Astrocyte (in vitro differentiated cells and primary cell): ENCODE data around the gene PTPN1.

Experiments used
- CTCF ChIP-seq: IDR thresholded peaks from 2 replicates; pipeline ENCODE4 v1.5.1; 2011; ENCODE audit warnings: low read depth, mild to moderate bottlenecking, inconsistent platforms, low read length, moderate library complexity; ENCODE audit not compliant: insufficient read depth
- EZH2 ChIP-seq: IDR thresholded peaks from 2 replicates; pipeline ENCODE4 v1.6.1; 2012; ENCODE audit warnings: mild to moderate bottlenecking, low read length, inconsistent platforms; ENCODE audit not compliant: insufficient read depth

- no peak for TF ChIP-seq EZH2
- TF ChIP-seq CTCF = no peak
Measured at GRCh38 chr20:50467174-50467573, 43.0 kb upstream of the PTPN1 start.
